HCT116 (cell line): ENCODE results near the gene NGF. TPM values are rescaled to one million over a fixed set of nuclear protein-coding genes. Genes with fewer than 3 reads are reported as not detected.

Experiments
- ATAC-seq: fragments of 200-7000 bp; cut with Tn5 transposase; 2 replicates; pipeline ENCODE4 v1.9.1; 2020; ENCODE audit warnings: mild to moderate bottlenecking, moderate library complexity
- BruUV-seq: library from RNA; stranded (reverse); fragments of 400-500 nt; replicated peaks from 2 replicates; lab custom pipeline; 2021; lab: Mats Ljungman, UMichigan
- CTCF ChIA-PET: fragments of 300-600 bp; sonication (Branson Sonifier 250); formaldehyde crosslinking; loops from one replicate; lab custom pipeline; 2021; ENCODE audit warnings: antibody characterized with exemption; lab: Charles Lee
- POLR2A ChIA-PET: fragments of 300-600, 350-600 bp; sonication (Branson Sonifier 250); formaldehyde crosslinking; loops from one replicate; lab custom pipeline; 2021; ENCODE audit warnings: antibody characterized with exemption; lab: Charles Lee
- RAD21 ChIA-PET, 2 experiments: fragments of 300-600 bp; sonication (Branson Sonifier 250); formaldehyde crosslinking; loops; one replicate each; lab custom pipeline; 2023; ENCODE audit warnings: low total read pairs in 2 of 2; ENCODE audit not compliant: uncharacterized antibody in 2 of 2, unreplicated experiment in 2 of 2, low non-redundant PET in 1 of 2; lab: Charles Lee
- DNase-seq: peaks from one replicate; pipeline ENCODE4 v3.0.0-alpha.2; 2010; ENCODE audit warnings: low read depth, low spot score
- H2AFZ ChIP-seq: fragments of 200-600 bp; shearing (Covaris generic), sonication (generic); 2 replicates; pipeline ENCODE4 v1.6.1; 2017; ENCODE audit warnings: low read depth, mixed run types, mixed read lengths, antibody characterized with exemption, low read length; ENCODE audit not compliant: poor library complexity, severe bottlenecking
- H3K27ac ChIP-seq: 2 replicates; pipeline ENCODE4 v1.5.1; 2012; ENCODE audit warnings: low read depth, low read length
- H3K27me3 ChIP-seq: fragments of 200-600 bp; sonication (generic); 2 replicates; pipeline ENCODE4 v1.6.1; 2016; ENCODE audit warnings: mixed run types, low read length, mixed read lengths; ENCODE audit not compliant: insufficient read depth
- H3K36me3 ChIP-seq, 2 experiments: fragments of 200-500 bp in 1 of 2; fragments of 200-600 bp in 1 of 2; sonication (Bioruptor generic) in 1 of 2; sonication (generic) in 1 of 2; 2 replicates each; pipeline versions ENCODE4 v1.5.1 to v1.6.1; 2014 to 2016; ENCODE audit warnings: low read length in 2 of 2, inconsistent platforms in 1 of 2, mixed read lengths in 1 of 2, mixed run types in 1 of 2; ENCODE audit not compliant: insufficient read depth in 2 of 2, control insufficient read depth in 1 of 2
- H3K4me1 ChIP-seq, 2 experiments: fragments of 200-600 bp in 1 of 2; sonication (generic) in 1 of 2; 2 replicates each; pipeline versions ENCODE4 v1.5.1 to v1.6.1; 2012 to 2017; ENCODE audit warnings: low read length in 2 of 2, inconsistent platforms in 1 of 2, mild to moderate bottlenecking in 1 of 2, mixed read lengths in 1 of 2, mixed run types in 1 of 2, moderate library complexity in 1 of 2; ENCODE audit not compliant: insufficient read depth in 2 of 2, control insufficient read depth in 1 of 2
- H3K4me2 ChIP-seq: fragments of 200-600 bp; sonication (generic); 2 replicates; pipeline ENCODE4 v1.6.1; 2017; ENCODE audit warnings: mixed run types, low read length, mixed read lengths
- H3K4me3 ChIP-seq, 2 experiments: fragments of 200-600 bp in 1 of 2; sonication (generic) in 1 of 2; replicated peaks in 1 of 2; 2 replicates each; pipeline ENCODE4 v1.5.1; 2011 to 2016; ENCODE audit warnings: low read length in 2 of 2, control low read depth in 1 of 2, low read depth in 1 of 2, mild to moderate bottlenecking in 1 of 2, mixed read lengths in 1 of 2, mixed run types in 1 of 2
- H3K79me2 ChIP-seq: fragments of 200-600 bp; sonication (generic); 2 replicates; pipeline ENCODE4 v1.6.1; 2017; ENCODE audit warnings: mild to moderate bottlenecking, mixed run types, low read length, moderate library complexity, mixed read lengths; ENCODE audit not compliant: insufficient read depth
- H3K9ac ChIP-seq: fragments of 200-600 bp; sonication (generic); 2 replicates; pipeline ENCODE4 v1.6.1; 2016; ENCODE audit warnings: low read length, mixed read lengths
- H3K9me2 ChIP-seq: fragments of 200-600 bp; sonication (generic), shearing (Covaris generic); 2 replicates; pipeline ENCODE4 v1.6.1; 2017; ENCODE audit warnings: mixed run types, mild to moderate bottlenecking, moderate library complexity; ENCODE audit not compliant: insufficient read depth
- H3K9me3 ChIP-seq, 2 experiments: fragments of 200-500 bp in 1 of 2; fragments of 200-600 bp in 1 of 2; sonication (Bioruptor generic) in 1 of 2; sonication (generic) in 1 of 2; 2 replicates each; pipeline ENCODE4 v1.6.1; 2014 to 2017; ENCODE audit warnings: low read length in 2 of 2, mixed read lengths in 2 of 2, inconsistent platforms in 1 of 2, low read depth in 1 of 2, mild to moderate bottlenecking in 1 of 2, mixed run types in 1 of 2, moderate library complexity in 1 of 2; ENCODE audit not compliant: control insufficient read depth in 1 of 2, insufficient read depth in 1 of 2
- H4K20me1 ChIP-seq: fragments of 200-600 bp; sonication (generic), shearing (Covaris generic); 2 replicates; pipeline ENCODE4 v1.6.1; 2017; ENCODE audit warnings: mixed run types, mild to moderate bottlenecking, moderate library complexity; ENCODE audit not compliant: insufficient read depth
- CTCF ChIP-seq, 3 experiments: fragments of 200-600 bp in 1 of 3; sonication (generic) in 1 of 3; IDR thresholded peaks in 2 of 3; conservative IDR thresholded peaks in 1 of 3; 2 replicates each; pipeline ENCODE4 v1.5.1; 2012 to 2017; ENCODE audit warnings: low read depth in 2 of 3, low read length in 2 of 3, antibody characterized with exemption in 1 of 3, borderline replicate concordance in 1 of 3, control low read depth in 1 of 3, mild to moderate bottlenecking in 1 of 3, mixed read lengths in 1 of 3, mixed run types in 1 of 3, moderate library complexity in 1 of 3; ENCODE audit not compliant: insufficient read depth in 1 of 3
- EGR1 ChIP-seq: IDR thresholded peaks from 2 replicates; pipeline ENCODE4 v1.6.1; 2012; ENCODE audit warnings: low read depth
- EZH2 ChIP-seq: fragments of 200-600 bp; sonication (generic); IDR thresholded peaks from 2 replicates; pipeline ENCODE4 v1.6.1; 2017; ENCODE audit warnings: antibody characterized with exemption, mixed run types
- MAX ChIP-seq: IDR thresholded peaks from 2 replicates; pipeline ENCODE4 v1.6.1; 2012
- POLR2A ChIP-seq: IDR thresholded peaks from 2 replicates; pipeline ENCODE4 v1.7.0; 2011; ENCODE audit warnings: borderline replicate concordance; ENCODE audit not compliant: insufficient read depth, insufficient read length; ENCODE audit errors: extremely low read depth
- RAD21 ChIP-seq: IDR thresholded peaks from 2 replicates; pipeline ENCODE4 v1.6.1; 2012; ENCODE audit warnings: low read depth, mild to moderate bottlenecking
- REST ChIP-seq: IDR thresholded peaks from 2 replicates; pipeline ENCODE4 v1.6.1; 2012; ENCODE audit warnings: low read depth
- SIN3A ChIP-seq: IDR thresholded peaks from 2 replicates; pipeline ENCODE4 v1.6.1; 2012; ENCODE audit warnings: low read depth
- intact Hi-C: fragments of 100-400 bp; cut with micrococcal nuclease; formaldehyde crosslinking; loops from 2 replicates; pipeline ENCODE4 v1.10.0; 2022
- total RNA-seq: library from RNA; stranded (reverse); gene quantifications from one replicate; pipeline ENCODE4 v1.2.1, GENCODE V29; 2021; ENCODE audit not compliant: unreplicated experiment

NGF gene
- total RNA-seq, 1 experiment from 2014 or later, result not detected

GRCh38 chr1:115330480-115331013 is 7.5 kb downstream of the NGF start:
- no peaks in the 10 kb centered on the region for H3K9me3 ChIP-seq
- H3K9ac ChIP-seq, result no peak overlapping the region
- no peaks in the 10 kb centered on the region for H4K20me1 ChIP-seq
- no peaks in the 10 kb centered on the region for H3K27me3 ChIP-seq
- ChIA-PET RAD21 (no interaction called here), POLR2A (no interaction called here), CTCF (no interaction called here)
- intact Hi-C loops, result no loop called here
- H3K27ac ChIP-seq, result no peak overlapping the region
- ATAC-seq, result no peak
- H3K9me2 ChIP-seq, result no peaks in the 10 kb centered on the region
- no peak overlapping the region for H2AFZ ChIP-seq
- no peaks in the 10 kb centered on the region for H3K79me2 ChIP-seq
- DNase-seq, result no peak
- no peaks in the 10 kb centered on the region for H3K36me3 ChIP-seq
- no peak for TF ChIP-seq EZH2
- H3K4me1 ChIP-seq, result no peaks in the 10 kb centered on the region
- no peak overlapping the region for H3K4me3 ChIP-seq
- H3K4me2 ChIP-seq, result no peak overlapping the region
- BruUV-seq, result no TSS peak

- no peak overlapping the region for H3K4me2 ChIP-seq
- DNase-seq, result no peak
- BruUV-seq, result no TSS peak
- no peak overlapping the region for H3K4me3 ChIP-seq
- RAD21 ChIA-PET, result no interaction called here
- intact Hi-C loops, result no loop called here
- no peak for ATAC-seq
- POLR2A ChIA-PET, result no interaction called here
- no peak overlapping the region for H3K9ac ChIP-seq
- H3K9me2 ChIP-seq, result no peaks in the 10 kb centered on the region
- no peaks in the 10 kb centered on the region for H4K20me1 ChIP-seq
- H3K36me3 ChIP-seq, result no peaks in the 10 kb centered on the region
- no peak overlapping the region for H2AFZ ChIP-seq
- no peak for TF ChIP-seq EGR1
- TF ChIP-seq POLR2A, result no peak
- no peak for TF ChIP-seq MAX
- no peak for TF ChIP-seq SIN3A
- no peak for TF ChIP-seq CTCF (IDR thresholded peaks at IDR 0.05 in 2 of 3, conservative IDR thresholded peaks at IDR 0.05 in 1 of 3; ENCODE audit: borderline replicate concordance in 1 of 3, insufficient read depth in 1 of 3, low read depth in 2 of 3, low read length in 2 of 3)
- TF ChIP-seq RAD21, result no peak
- no peak for TF ChIP-seq REST
- TF ChIP-seq, all 23 proteins: peak for 0
- CTCF ChIA-PET, result no interaction called here
- Histone ChIP-seq H3K27ac (no peak overlapping the region), H3K79me2 (no peaks in the 10 kb centered on the region), H3K27me3 (no peaks in the 10 kb centered on the region), H3K4me1 (no peaks in the 10 kb centered on the region), H3K9me3 (no peaks in the 10 kb centered on the region)
Observed at GRCh38 chr1:115329965-115330364, 8.1 kb downstream of the NGF start.
